GM12801 (cell line): ENCODE data around the gene TMEM238L.

Source experiments
- TF ChIP-seq, protein P1 (sequence below): IDR thresholded peaks from one replicate; pipeline ENCODE4 v1.5.1; 2011; ENCODE audit warnings: control low read depth; ENCODE audit not compliant: insufficient read length; ENCODE audit errors: extremely low read depth

The TMEM238L gene

DNA sequence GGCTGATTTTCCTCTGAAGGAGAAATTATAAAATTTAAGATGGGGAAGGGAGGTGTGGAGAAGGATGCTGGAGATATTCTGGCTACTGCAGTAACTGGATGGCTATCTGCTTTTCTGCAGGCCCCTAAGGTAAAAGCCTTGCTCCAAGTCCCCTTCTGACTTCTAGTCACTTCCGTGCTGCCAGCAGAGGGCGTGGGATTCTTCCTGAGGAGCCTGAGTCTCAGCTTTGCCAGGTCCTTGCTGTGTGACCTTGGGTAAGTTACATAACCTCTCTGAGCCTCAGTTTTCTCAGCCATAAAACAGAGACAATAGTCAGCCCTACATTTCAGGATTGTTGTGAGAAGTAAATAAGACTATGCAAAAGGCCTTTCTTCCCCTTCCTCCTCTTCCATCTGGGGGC is 49.8 kb downstream of the TMEM238L start:
- TF ChIP-seq, protein P1, sequence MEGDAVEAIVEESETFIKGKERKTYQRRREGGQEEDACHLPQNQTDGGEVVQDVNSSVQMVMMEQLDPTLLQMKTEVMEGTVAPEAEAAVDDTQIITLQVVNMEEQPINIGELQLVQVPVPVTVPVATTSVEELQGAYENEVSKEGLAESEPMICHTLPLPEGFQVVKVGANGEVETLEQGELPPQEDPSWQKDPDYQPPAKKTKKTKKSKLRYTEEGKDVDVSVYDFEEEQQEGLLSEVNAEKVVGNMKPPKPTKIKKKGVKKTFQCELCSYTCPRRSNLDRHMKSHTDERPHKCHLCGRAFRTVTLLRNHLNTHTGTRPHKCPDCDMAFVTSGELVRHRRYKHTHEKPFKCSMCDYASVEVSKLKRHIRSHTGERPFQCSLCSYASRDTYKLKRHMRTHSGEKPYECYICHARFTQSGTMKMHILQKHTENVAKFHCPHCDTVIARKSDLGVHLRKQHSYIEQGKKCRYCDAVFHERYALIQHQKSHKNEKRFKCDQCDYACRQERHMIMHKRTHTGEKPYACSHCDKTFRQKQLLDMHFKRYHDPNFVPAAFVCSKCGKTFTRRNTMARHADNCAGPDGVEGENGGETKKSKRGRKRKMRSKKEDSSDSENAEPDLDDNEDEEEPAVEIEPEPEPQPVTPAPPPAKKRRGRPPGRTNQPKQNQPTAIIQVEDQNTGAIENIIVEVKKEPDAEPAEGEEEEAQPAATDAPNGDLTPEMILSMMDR: no peak

DNA sequence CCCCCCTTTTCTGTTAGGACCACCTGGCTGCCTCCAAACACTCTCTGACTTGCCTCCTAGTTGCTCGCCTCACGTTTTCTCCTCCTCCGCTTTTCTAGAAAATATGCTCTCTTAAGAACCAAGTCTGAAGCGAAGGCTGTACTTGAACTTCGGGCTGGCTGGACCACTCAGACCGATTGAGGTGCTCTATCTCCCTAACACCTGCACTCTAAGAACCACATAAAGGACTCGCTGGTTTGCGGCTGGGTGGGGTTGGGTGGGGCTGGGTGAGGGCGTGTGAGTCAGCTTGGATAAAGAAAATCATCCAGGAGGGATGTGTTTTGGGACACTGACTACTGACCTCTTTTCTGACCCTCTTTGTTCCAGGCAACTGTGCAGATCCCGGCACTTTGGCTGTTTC is 51.2 kb downstream of the TMEM238L start:
- TF ChIP-seq, protein P1: no peak

DNA sequence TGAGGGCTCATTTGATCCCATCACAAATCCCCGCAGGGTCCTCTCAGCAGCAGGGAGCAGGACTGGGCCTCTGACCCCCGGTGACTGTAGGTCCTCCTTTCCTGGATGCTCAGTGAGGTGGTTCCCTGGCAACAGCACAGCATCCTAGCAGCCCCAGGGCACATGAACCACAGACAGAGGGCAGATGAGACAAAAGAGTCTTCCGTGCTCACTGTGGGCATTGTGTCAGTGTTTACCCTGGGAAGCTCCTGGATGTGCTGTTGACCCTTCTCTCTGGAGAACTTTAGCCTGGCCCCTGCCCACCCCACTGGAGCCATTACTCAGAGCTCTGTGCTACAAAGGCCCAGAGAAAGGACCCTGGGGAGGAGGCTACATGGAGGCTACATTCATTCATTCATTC is 52.3 kb downstream of the TMEM238L start:
- TF ChIP-seq, protein P1: no peak

DNA sequence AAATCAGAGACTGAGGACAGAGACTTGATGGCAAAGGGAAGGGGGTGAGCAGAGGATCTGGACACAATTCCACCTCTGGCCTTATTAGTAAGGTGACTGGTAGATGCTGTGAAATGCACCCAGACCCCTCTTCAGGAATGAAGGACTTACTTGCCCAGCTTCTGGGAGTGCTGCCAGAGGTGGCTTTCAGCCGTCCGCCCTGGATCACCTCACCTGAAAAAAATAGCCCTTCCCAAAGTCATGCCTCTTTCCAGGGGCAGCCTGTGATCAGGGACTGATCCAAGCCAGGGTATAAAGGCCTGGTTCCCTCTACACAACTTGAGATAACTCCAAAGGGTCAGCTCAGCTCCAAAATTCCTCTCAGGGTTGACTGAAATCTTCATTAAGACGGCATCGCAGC is 53.7 kb downstream of the TMEM238L start:
- TF ChIP-seq, protein P1: no peak

DNA sequence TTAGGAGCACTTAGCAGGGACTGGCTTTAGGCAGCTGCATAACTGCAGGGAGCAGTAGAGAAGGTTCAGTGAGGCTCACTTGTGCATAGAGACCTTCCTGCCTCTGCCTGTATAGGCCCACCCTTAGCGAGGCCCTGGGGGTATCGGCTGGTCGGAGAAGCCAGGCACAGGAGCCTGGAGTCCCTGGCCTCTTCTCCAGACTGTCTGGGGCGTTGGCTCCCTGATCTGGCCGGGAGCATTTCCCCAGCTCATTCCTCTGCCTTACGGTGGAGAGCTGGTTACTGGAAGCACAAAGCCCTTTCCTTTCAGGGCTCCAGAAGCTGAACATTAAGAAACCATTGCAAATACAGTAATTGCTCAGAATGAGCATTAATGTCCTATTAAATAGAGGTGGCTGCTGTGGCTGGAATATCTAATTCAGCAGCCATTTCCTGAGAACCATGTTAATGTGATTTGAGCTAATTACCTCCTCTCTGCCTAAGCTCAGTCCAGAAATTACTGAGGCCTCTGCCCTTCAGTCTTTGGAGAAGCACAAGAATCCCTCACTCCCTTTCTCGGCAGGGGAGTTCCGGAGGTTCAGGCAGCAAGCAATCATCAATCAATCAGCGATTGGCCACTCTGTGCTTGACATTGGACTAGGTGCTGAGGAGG is 55.2 kb downstream of the TMEM238L start:
- TF ChIP-seq, protein P1: no peak

DNA sequence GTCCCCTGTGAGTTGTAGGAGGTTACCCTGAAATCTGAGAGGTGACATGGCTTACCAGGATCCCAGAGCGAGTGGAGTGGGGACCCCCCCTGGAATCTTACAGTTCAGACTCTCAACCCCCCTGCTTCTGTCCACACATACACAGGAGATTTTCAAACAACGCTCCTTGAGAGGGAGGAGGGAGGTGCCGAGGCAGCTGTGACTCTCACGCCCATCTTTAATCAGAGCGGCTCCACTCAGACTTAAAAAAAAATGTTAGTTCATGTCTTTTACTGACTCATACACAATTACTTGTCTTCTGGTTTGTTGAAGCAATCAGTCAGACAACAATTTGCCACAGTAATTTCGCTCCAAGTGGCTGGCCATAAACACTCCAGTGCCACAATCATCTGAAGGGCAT is 58.7 kb downstream of the TMEM238L start:
- TF ChIP-seq, protein P1: no peak
